GM18867 (cell line): ENCODE measurements around the gene PIGL.
"Not testable (repeated sequence)": the region's sequence is repeated elsewhere in the genome, so short reads cannot be mapped to it uniquely, and the experiment has no call there.

Experiments used
- ATAC-seq: cut with Tn5 transposase; IDR thresholded peaks from one replicate; pipeline ENCODE4 v1.9.1; 2021; ENCODE audit warnings: mild to moderate bottlenecking, moderate library complexity; ENCODE audit not compliant: unreplicated experiment

Gene PIGL

GRCh38 chr17:16216341-16217001 lies 539 bp upstream of the PIGL start:
- ATAC-seq: not testable (repeated sequence)

GRCh38 chr17:16222406-16222805 lies 5.4 kb downstream of the PIGL start:
- ATAC-seq: no peak

- ATAC-seq: not testable (repeated sequence)
Measured at GRCh38 chr17:16229912-16230561, 13.0 kb downstream of the PIGL start.

- no peak for ATAC-seq
Measured at GRCh38 chr17:16232391-16232790, 15.4 kb downstream of the PIGL start.

GRCh38 chr17:16239931-16240330 lies 22.9 kb downstream of the PIGL start:
- ATAC-seq: no peak

- ATAC-seq: no peak
Measured at GRCh38 chr17:16241906-16242399, 24.9 kb downstream of the PIGL start.

- no peak for ATAC-seq
Measured at GRCh38 chr17:16243385-16243784, 26.4 kb downstream of the PIGL start.

GRCh38 chr17:16243801-16244567 lies 27.0 kb downstream of the PIGL start:
- ATAC-seq: no peak

GRCh38 chr17:16247586-16247984 lies 30.6 kb downstream of the PIGL start:
- ATAC-seq: no peak

- no peak for ATAC-seq
Measured at GRCh38 chr17:16250635-16251034, 33.6 kb downstream of the PIGL start.

GRCh38 chr17:16251043-16251442 lies 34.0 kb downstream of the PIGL start:
- no peak for ATAC-seq

- no peak for ATAC-seq
Measured at GRCh38 chr17:16251556-16251955, 34.5 kb downstream of the PIGL start.

- ATAC-seq: no peak
Measured at GRCh38 chr17:16254773-16255400, 37.9 kb downstream of the PIGL start.

- ATAC-seq: no peak
Measured at GRCh38 chr17:16255481-16255921, 38.5 kb downstream of the PIGL start.

GRCh38 chr17:16258901-16259300 lies 41.9 kb downstream of the PIGL start:
- no peak for ATAC-seq

- no peak for ATAC-seq
Measured at GRCh38 chr17:16259926-16260325, 42.9 kb downstream of the PIGL start.

- no peak for ATAC-seq
Measured at GRCh38 chr17:16261049-16261448, 44.0 kb downstream of the PIGL start.

GRCh38 chr17:16262201-16262600 lies 45.2 kb downstream of the PIGL start:
- ATAC-seq: no peak

GRCh38 chr17:16267174-16267573 lies 50.2 kb downstream of the PIGL start:
- ATAC-seq: no peak

- no peak for ATAC-seq
Measured at GRCh38 chr17:16269658-16270057, 52.6 kb downstream of the PIGL start.

GRCh38 chr17:16272111-16272840 lies 55.3 kb downstream of the PIGL start:
- ATAC-seq: no peak
